B cell (primary cell): Measurements from ENCODE around the gene NEK3. TPM values are rescaled to one million over a fixed set of nuclear protein-coding genes. Genes with fewer than 3 reads are reported as not detected.

Experiments used
- ATAC-seq: fragments of 200-7000 bp; cut with Tn5 transposase; one replicate; pipeline ENCODE4 v1.10.0; 2021; ENCODE audit warnings: low read depth, mild to moderate bottlenecking, moderate number of reproducible peaks, moderate library complexity
- CTCF ChIA-PET: fragments of 350-600 bp; sonication (Branson Sonifier 250); formaldehyde crosslinking; loops from one replicate; lab custom pipeline; 2021; ENCODE audit warnings: antibody characterized with exemption, inconsistent platforms; lab: Charles Lee
- POLR2A ChIA-PET: fragments of 350-600 bp; sonication (Branson Sonifier 250); formaldehyde crosslinking; loops from one replicate; lab custom pipeline; 2021; ENCODE audit warnings: antibody characterized with exemption; lab: Charles Lee
- DNase-seq: peaks from one replicate; pipeline ENCODE4 v3.0.0; 2013
- H2AFZ ChIP-seq: 2 replicates; pipeline ENCODE4 v1.6.1; 2012; ENCODE audit warnings: mild to moderate bottlenecking, low read depth, low read length; ENCODE audit not compliant: insufficient read depth, poor library complexity, severe bottlenecking
- H3K27ac ChIP-seq, 2 donors: 1 replicate in 1 of 2; 2 replicates in 1 of 2; pipeline ENCODE4 v1.5.1; 2012 to 2013; ENCODE audit warnings: low read length in 2 of 2, mild to moderate bottlenecking in 2 of 2, moderate library complexity in 1 of 2
- H3K27me3 ChIP-seq, 4 experiments: fragments of 200-600 bp in 1 of 4; sonication (generic) in 1 of 4; replicated peaks in 1 of 4; 1 replicate in 2 of 4; 2 replicates in 2 of 4; pipeline versions ENCODE4 v1.6.1 to v1.7.0; 2013 to 2016; ENCODE audit warnings: low read length in 3 of 4, mild to moderate bottlenecking in 2 of 4, mixed read lengths in 1 of 4, moderate library complexity in 1 of 4; ENCODE audit not compliant: insufficient read depth in 4 of 4, control insufficient read depth in 3 of 4; ENCODE audit errors: control extremely low read depth in 1 of 4
- H3K36me3 ChIP-seq, 2 experiments: replicated peaks in 1 of 2; 1 replicate in 1 of 2; 2 replicates in 1 of 2; pipeline versions ENCODE4 v1.6.1 to v1.7.1; 2013; ENCODE audit warnings: low read length in 1 of 2; ENCODE audit not compliant: insufficient read depth in 2 of 2, control insufficient read depth in 1 of 2; ENCODE audit errors: control extremely low read depth in 1 of 2, extremely low read depth in 1 of 2
- H3K4me1 ChIP-seq, 2 donors: fragments of 200-600 bp in 1 of 2; sonication (generic) in 1 of 2; 1 replicate in 1 of 2; 2 replicates in 1 of 2; pipeline versions ENCODE4 v1.5.1 to v1.6.1; 2013 to 2017; ENCODE audit warnings: low read length in 2 of 2; ENCODE audit not compliant: control insufficient read depth in 2 of 2, insufficient read depth in 2 of 2
- H3K4me2 ChIP-seq: replicated peaks from 2 replicates; pipeline ENCODE3; 2012; ENCODE audit warnings: mild to moderate bottlenecking, low read depth, low read length; ENCODE audit not compliant: poor library complexity, severe bottlenecking
- H3K4me3 ChIP-seq, 5 experiments: fragments of 200-600 bp in 1 of 5; sonication (generic) in 1 of 5; 1 replicate in 3 of 5; 2 replicates in 2 of 5; pipeline versions ENCODE4 v1.5.1 to v1.7.0; 2011 to 2016; ENCODE audit warnings: low read length in 4 of 5, mild to moderate bottlenecking in 4 of 5, low read depth in 2 of 5, control low read depth in 1 of 5, moderate library complexity in 1 of 5; ENCODE audit not compliant: insufficient read depth in 1 of 5; ENCODE audit errors: control extremely low read depth in 1 of 5, extremely low read depth in 1 of 5
- H3K79me2 ChIP-seq: fragments of 200-600 bp; sonication (generic); one replicate; pipeline ENCODE4 v1.6.0; 2016; ENCODE audit warnings: low read length; ENCODE audit not compliant: control insufficient read depth, insufficient read depth
- H3K9ac ChIP-seq: fragments of 200-600 bp; sonication (generic); 2 replicates; pipeline ENCODE4 v1.6.1; 2017; ENCODE audit warnings: mild to moderate bottlenecking, low read length, moderate library complexity
- H3K9me3 ChIP-seq, 3 donors: one replicate each; pipeline versions ENCODE4 v1.6.1 to v1.7.1; 2013; ENCODE audit warnings: low read length in 2 of 3; ENCODE audit not compliant: control insufficient read depth in 2 of 3, insufficient read depth in 1 of 3; ENCODE audit errors: control extremely low read depth in 1 of 3
- H4K20me1 ChIP-seq: 2 replicates; pipeline ENCODE4 v1.6.0; 2012; ENCODE audit warnings: mild to moderate bottlenecking, low read length; ENCODE audit not compliant: insufficient read depth, control insufficient read depth, poor library complexity, severe bottlenecking
- H3K27ac Mint-ChIP-seq: one replicate; pipeline ENCODE4 v1.8.0; 2021; ENCODE audit warnings: mixed read lengths
- H3K27me3 Mint-ChIP-seq: one replicate; pipeline ENCODE4 v1.8.0; 2021; ENCODE audit warnings: mixed read lengths
- H3K4me1 Mint-ChIP-seq: one replicate; pipeline ENCODE4 v1.8.0; 2021; ENCODE audit warnings: mixed read lengths
- H3K4me3 Mint-ChIP-seq: one replicate; pipeline ENCODE4 v1.8.0; 2021; ENCODE audit warnings: mixed read lengths
- H3K9me3 Mint-ChIP-seq: one replicate; pipeline ENCODE4 v1.8.0; 2022; ENCODE audit warnings: mixed read lengths; ENCODE audit not compliant: insufficient read depth
- EZH2 ChIP-seq: IDR thresholded peaks from 2 replicates; pipeline ENCODE4 v1.6.1; 2012; ENCODE audit warnings: borderline replicate concordance, low read depth, mild to moderate bottlenecking, moderate library complexity, low read length; ENCODE audit not compliant: insufficient read depth, poor library complexity, severe bottlenecking
- WGBS: methylation state at CpG from one replicate; pipeline ENCODE4 v1.1.5; 2013; ENCODE audit warnings: missing lambda C conversion rate; ENCODE audit not compliant: insufficient coverage; 5-methylcytosine and 5-hydroxymethylcytosine counted together
- intact Hi-C: fragments of 100-400 bp; cut with micrococcal nuclease; formaldehyde crosslinking; loops from one replicate; pipeline ENCODE4 v1.10.0; 2022
- polyA plus RNA-seq: library from polyadenylated mRNA; depleted of rRNA; stranded (reverse); fragments of >200 nt; gene quantifications from 2 replicates; pipeline ENCODE4 v1.2.3, GENCODE V29; 2012
- total RNA-seq, 2 donors: library from RNA; stranded (reverse); fragments of 120-200 nt in 1 of 2; gene quantifications; 1 replicate in 1 of 2; 2 replicates in 1 of 2; pipeline versions ENCODE4 v1.2.3 to v1.2.4, GENCODE V29; 2013 to 2022
- TF ChIP-seq, protein P1 (sequence below): fragments of 200-600 bp; IDR thresholded peaks from one replicate; pipeline ENCODE4 v1.8.0; 2022; ENCODE audit warnings: antibody characterized with exemption, mild to moderate bottlenecking

NEK3 gene
- total and polyA plus RNA-seq, 2 donors (not counting 1 experiment from before 2014, with no cell fraction given), result 6.0 to 12.6 TPM

DNA sequence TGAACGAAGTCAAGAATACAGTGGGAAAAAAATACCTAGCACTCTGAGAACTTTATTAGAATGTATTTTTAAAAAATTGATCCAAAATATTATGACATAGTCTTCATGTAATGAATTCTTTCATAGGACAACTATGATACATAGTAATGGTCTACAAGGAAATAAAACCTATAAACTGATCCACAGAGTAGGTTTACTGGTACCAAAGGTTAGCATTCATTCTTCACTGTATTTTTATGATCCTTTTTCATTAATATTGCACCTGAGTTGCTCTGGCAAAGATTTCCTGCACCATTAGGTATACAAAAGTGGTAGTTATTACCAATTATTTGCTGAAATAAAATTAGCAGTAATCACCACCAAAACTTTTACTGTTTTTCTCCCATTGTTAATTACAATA is 4.2 kb downstream of the NEK3 start:
- H3K4me1 ChIP-seq, result peaks cover 13% of the 10 kb centered on the region in 2 donors
- Mint-ChIP-seq H3K27me3 (no peaks in the 10 kb centered on the region), H3K4me1 (peaks cover 20% of the 10 kb centered on the region), H3K27ac (no peak overlapping the region), H3K4me3 (no peak overlapping the region), H3K9me3 (no peaks in the 10 kb centered on the region)
- POLR2A ChIA-PET, result no interaction called here
- H3K4me3 ChIP-seq, result no peak overlapping the region
- no peaks in the 10 kb centered on the region for H3K27me3 ChIP-seq
- WGBS, result no CpG with 5 or more reads among the region's 1 CpG
- H4K20me1 ChIP-seq, result no peaks in the 10 kb centered on the region
- CTCF ChIA-PET, result no interaction called here
- H3K9me3 ChIP-seq, result no peaks in the 10 kb centered on the region
- TF ChIP-seq EZH2, result no peak
- TF ChIP-seq, protein P1, sequence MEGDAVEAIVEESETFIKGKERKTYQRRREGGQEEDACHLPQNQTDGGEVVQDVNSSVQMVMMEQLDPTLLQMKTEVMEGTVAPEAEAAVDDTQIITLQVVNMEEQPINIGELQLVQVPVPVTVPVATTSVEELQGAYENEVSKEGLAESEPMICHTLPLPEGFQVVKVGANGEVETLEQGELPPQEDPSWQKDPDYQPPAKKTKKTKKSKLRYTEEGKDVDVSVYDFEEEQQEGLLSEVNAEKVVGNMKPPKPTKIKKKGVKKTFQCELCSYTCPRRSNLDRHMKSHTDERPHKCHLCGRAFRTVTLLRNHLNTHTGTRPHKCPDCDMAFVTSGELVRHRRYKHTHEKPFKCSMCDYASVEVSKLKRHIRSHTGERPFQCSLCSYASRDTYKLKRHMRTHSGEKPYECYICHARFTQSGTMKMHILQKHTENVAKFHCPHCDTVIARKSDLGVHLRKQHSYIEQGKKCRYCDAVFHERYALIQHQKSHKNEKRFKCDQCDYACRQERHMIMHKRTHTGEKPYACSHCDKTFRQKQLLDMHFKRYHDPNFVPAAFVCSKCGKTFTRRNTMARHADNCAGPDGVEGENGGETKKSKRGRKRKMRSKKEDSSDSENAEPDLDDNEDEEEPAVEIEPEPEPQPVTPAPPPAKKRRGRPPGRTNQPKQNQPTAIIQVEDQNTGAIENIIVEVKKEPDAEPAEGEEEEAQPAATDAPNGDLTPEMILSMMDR, result no peak
- no peaks in the 10 kb centered on the region for H3K79me2 ChIP-seq
- no peak overlapping the region for H3K27ac ChIP-seq
- H3K4me2 ChIP-seq, result no peak overlapping the region
- DNase-seq (no peak), ATAC-seq (no peak)
- no peaks in the 10 kb centered on the region for H3K36me3 ChIP-seq
- no peak overlapping the region for H3K9ac ChIP-seq
- intact Hi-C loops, result no loop called here
- H2AFZ ChIP-seq, result no peak overlapping the region

GRCh38 chr13:52147225-52147624 is 12.2 kb downstream of the NEK3 start:
- Histone ChIP-seq H3K4me2 (no peak overlapping the region), H3K9ac (no peak overlapping the region), H3K27me3 (no peaks in the 10 kb centered on the region), H4K20me1 (no peaks in the 10 kb centered on the region), H3K36me3 (peaks cover 0 to 3% of the 10 kb centered on the region in 2 experiments), H3K4me1 (no peaks in the 10 kb centered on the region), H3K27ac (no peak overlapping the region), H3K9me3 (no peaks in the 10 kb centered on the region), H2AFZ (no peak overlapping the region), H3K79me2 (no peaks in the 10 kb centered on the region), H3K4me3 (no peak overlapping the region)
- ATAC-seq (no peak), DNase-seq (no peak)
- Mint-ChIP-seq H3K27ac (no peak overlapping the region), H3K9me3 (no peaks in the 10 kb centered on the region), H3K27me3 (no peaks in the 10 kb centered on the region), H3K4me3 (no peak overlapping the region), H3K4me1 (no peaks in the 10 kb centered on the region)
- TF ChIP-seq, protein P1, result no peak
- TF ChIP-seq EZH2, result no peak
- POLR2A ChIA-PET, result interaction anchor here (0.6 kb wide), 1 partner anchor 96 kb away, joined by 5 read pairs; no protein-coding TSS in a partner anchor
- intact Hi-C loops, result no loop called here
- CTCF ChIA-PET, result interaction anchor here (0.9 to 1.0 kb wide), 2 partner anchors 20 to 304 kb away, joined by 3 read pairs; no protein-coding TSS in a partner anchor
- no CpG with 5 or more reads among the region's 1 CpG for WGBS
